Measurements from ENCODE around the gene DOC2A.

- TF ChIP-seq, protein P1, sequence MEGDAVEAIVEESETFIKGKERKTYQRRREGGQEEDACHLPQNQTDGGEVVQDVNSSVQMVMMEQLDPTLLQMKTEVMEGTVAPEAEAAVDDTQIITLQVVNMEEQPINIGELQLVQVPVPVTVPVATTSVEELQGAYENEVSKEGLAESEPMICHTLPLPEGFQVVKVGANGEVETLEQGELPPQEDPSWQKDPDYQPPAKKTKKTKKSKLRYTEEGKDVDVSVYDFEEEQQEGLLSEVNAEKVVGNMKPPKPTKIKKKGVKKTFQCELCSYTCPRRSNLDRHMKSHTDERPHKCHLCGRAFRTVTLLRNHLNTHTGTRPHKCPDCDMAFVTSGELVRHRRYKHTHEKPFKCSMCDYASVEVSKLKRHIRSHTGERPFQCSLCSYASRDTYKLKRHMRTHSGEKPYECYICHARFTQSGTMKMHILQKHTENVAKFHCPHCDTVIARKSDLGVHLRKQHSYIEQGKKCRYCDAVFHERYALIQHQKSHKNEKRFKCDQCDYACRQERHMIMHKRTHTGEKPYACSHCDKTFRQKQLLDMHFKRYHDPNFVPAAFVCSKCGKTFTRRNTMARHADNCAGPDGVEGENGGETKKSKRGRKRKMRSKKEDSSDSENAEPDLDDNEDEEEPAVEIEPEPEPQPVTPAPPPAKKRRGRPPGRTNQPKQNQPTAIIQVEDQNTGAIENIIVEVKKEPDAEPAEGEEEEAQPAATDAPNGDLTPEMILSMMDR (IDR thresholded peaks at IDR 0.05; ENCODE audit: low read length), result no peak
- TF ChIP-seq EZH2 (IDR thresholded peaks at IDR 0.05; ENCODE audit: borderline replicate concordance, low read length), result no peak
Observed at GRCh38 chr16:29993191-29993902, 17.5 kb downstream of the DOC2A start.
